ENCODE measurements around the gene PHOSPHO2.
"Not testable (repeated sequence)": the region's sequence is repeated elsewhere in the genome, so short reads cannot be mapped to it uniquely, and the experiment has no call there.

Gene PHOSPHO2

GRCh38 chr2:169684712-169685111 is 9.6 kb upstream of the PHOSPHO2 start:
- DNase-seq, result not testable (repeated sequence)

GRCh38 chr2:169686825-169687224 is 7.4 kb upstream of the PHOSPHO2 start:
- not testable (repeated sequence) for DNase-seq

- DNase-seq, result not testable (repeated sequence)
Observed at GRCh38 chr2:169687943-169688342, 6.3 kb upstream of the PHOSPHO2 start.

- DNase-seq, result no peak
Observed at GRCh38 chr2:169690958-169691357, 3.3 kb upstream of the PHOSPHO2 start.

- no peak for DNase-seq
Observed at GRCh38 chr2:169692718-169693117, 1.6 kb upstream of the PHOSPHO2 start.

GRCh38 chr2:169693360-169693759 is 909 bp upstream of the PHOSPHO2 start:
- DNase-seq, result peak; percentile 56

GRCh38 chr2:169694894-169695260 is 608 bp downstream of the PHOSPHO2 start:
- DNase-seq, result no peak

- DNase-seq, result no peak
Observed at GRCh38 chr2:169696381-169696780, 2.1 kb downstream of the PHOSPHO2 start.

GRCh38 chr2:169699173-169699572 is 4.9 kb downstream of the PHOSPHO2 start:
- not testable (repeated sequence) for DNase-seq

GRCh38 chr2:169702996-169703395 is 8.7 kb downstream of the PHOSPHO2 start:
- no peak for DNase-seq

- no peak for DNase-seq
Observed at GRCh38 chr2:169704160-169704708, 10.0 kb downstream of the PHOSPHO2 start.

GRCh38 chr2:169705927-169706326 is 11.7 kb downstream of the PHOSPHO2 start:
- no peak for DNase-seq

- DNase-seq, result no peak
Observed at GRCh38 chr2:169707626-169708025, 13.4 kb downstream of the PHOSPHO2 start.

- no peak for DNase-seq
Observed at GRCh38 chr2:169709331-169709730, 15.1 kb downstream of the PHOSPHO2 start.

- DNase-seq, result no peak
Observed at GRCh38 chr2:169709981-169710380, 15.7 kb downstream of the PHOSPHO2 start.

GRCh38 chr2:169711751-169712509 is 17.7 kb downstream of the PHOSPHO2 start:
- DNase-seq, result no peak

- DNase-seq, result no peak
Observed at GRCh38 chr2:169712791-169713227, 18.5 kb downstream of the PHOSPHO2 start.

- no peak for DNase-seq
Observed at GRCh38 chr2:169713331-169713730, 19.1 kb downstream of the PHOSPHO2 start.

GRCh38 chr2:169714699-169715098 is 20.4 kb downstream of the PHOSPHO2 start:
- DNase-seq, result no peak

GRCh38 chr2:169715379-169716237 is 21.3 kb downstream of the PHOSPHO2 start:
- DNase-seq, result no peak

GRCh38 chr2:169716238-169716886 is 22.1 kb downstream of the PHOSPHO2 start:
- DNase-seq, result no peak

- no peak for DNase-seq
Observed at GRCh38 chr2:169716938-169717690, 22.8 kb downstream of the PHOSPHO2 start.
